CD8-positive, alpha-beta memory T cell (primary cell): ENCODE data around the gene MTMR10. TPM values are rescaled to one million over a fixed set of nuclear protein-coding genes. Genes with fewer than 3 reads are reported as not detected.

Experiments
- CTCF ChIA-PET: fragments of 350-600 bp; sonication (Branson Sonifier 250); formaldehyde crosslinking; loops from one replicate; lab custom pipeline; 2021; ENCODE audit warnings: antibody characterized with exemption; lab: Charles Lee
- POLR2A ChIA-PET: fragments of 350-600 bp; sonication (Branson Sonifier 250); formaldehyde crosslinking; loops from one replicate; lab custom pipeline; 2021; ENCODE audit warnings: antibody characterized with exemption; lab: Charles Lee
- DNase-seq, 5 donors: peaks; one replicate each; pipeline versions ENCODE4 v3.0.0 to v3.0.0-alpha.2; 2020 to 2022; ENCODE audit warnings: mixed read lengths in 1 of 5
- H3K27ac ChIP-seq: one replicate; pipeline ENCODE4 v1.7.0; 2013; ENCODE audit warnings: low read depth, mild to moderate bottlenecking, low read length, moderate library complexity
- H3K27me3 ChIP-seq: 2 replicates; pipeline ENCODE4 v1.7.0; 2013; ENCODE audit warnings: low read length, mild to moderate bottlenecking; ENCODE audit not compliant: insufficient read depth, poor library complexity, severe bottlenecking
- H3K36me3 ChIP-seq: 2 replicates; pipeline ENCODE4 v1.7.0; 2013; ENCODE audit warnings: mild to moderate bottlenecking, low read length, moderate library complexity; ENCODE audit not compliant: insufficient read depth
- H3K4me1 ChIP-seq: 2 replicates; pipeline ENCODE4 v1.7.0; 2013; ENCODE audit warnings: mild to moderate bottlenecking, low read length, moderate library complexity; ENCODE audit not compliant: insufficient read depth
- H3K4me3 ChIP-seq: 2 replicates; pipeline ENCODE4 v1.7.0; 2013; ENCODE audit warnings: mild to moderate bottlenecking, low read length
- H3K9me3 ChIP-seq: 2 replicates; pipeline ENCODE4 v1.7.0; 2013; ENCODE audit warnings: mild to moderate bottlenecking, low read length
- H3K27ac Mint-ChIP-seq, 8 donors: one replicate each; pipeline ENCODE4 v1.8.0; 2020 to 2021; ENCODE audit warnings: mixed read lengths in 8 of 8, mild to moderate bottlenecking in 6 of 8, inconsistent platforms in 3 of 8, moderate library complexity in 3 of 8
- H3K27me3 Mint-ChIP-seq, 2 donors: one replicate each; pipeline ENCODE4 v1.8.0; 2020 to 2021; ENCODE audit warnings: mixed read lengths in 2 of 2, mild to moderate bottlenecking in 1 of 2, moderate library complexity in 1 of 2
- H3K36me3 Mint-ChIP-seq, 3 donors: one replicate each; pipeline ENCODE4 v1.8.0; 2020 to 2021; ENCODE audit warnings: mixed read lengths in 3 of 3, inconsistent platforms in 1 of 3, mild to moderate bottlenecking in 1 of 3
- H3K4me1 Mint-ChIP-seq, 3 donors: one replicate each; pipeline ENCODE4 v1.8.0; 2020 to 2021; ENCODE audit warnings: mixed read lengths in 3 of 3, inconsistent platforms in 1 of 3, mild to moderate bottlenecking in 1 of 3
- H3K4me3 Mint-ChIP-seq, 7 donors: one replicate each; pipeline ENCODE4 v1.8.0; 2020 to 2021; ENCODE audit warnings: mixed read lengths in 7 of 7, mild to moderate bottlenecking in 6 of 7, moderate library complexity in 4 of 7, inconsistent platforms in 2 of 7
- H3K9me3 Mint-ChIP-seq, 5 donors: one replicate each; pipeline ENCODE4 v1.8.0; 2020 to 2022; ENCODE audit warnings: mixed read lengths in 5 of 5, mild to moderate bottlenecking in 3 of 5, moderate library complexity in 2 of 5, inconsistent platforms in 1 of 5
- polyA plus RNA-seq: library from polyadenylated mRNA; unstranded; fragments of 300-500 nt; fragmentation: Illumina TruSeq; gene quantifications from one replicate; pipeline ENCODE4 v1.2.3, GENCODE V29; 2021
- total RNA-seq, 2 experiments: library from RNA; stranded (reverse); gene quantifications; one replicate each; pipeline ENCODE4 v1.2.3, GENCODE V29; 2021

The MTMR10 gene
- total and polyA plus RNA-seq, 3 experiments from 2014 or later, result 9.6 to 18.0 (median 17.3) TPM

GRCh38 chr15:31005660-31006059 is 14.2 kb upstream of the MTMR10 start:
- no peak overlapping the region for H3K4me3 ChIP-seq
- CTCF ChIA-PET, result no interaction called here
- POLR2A ChIA-PET, result no interaction called here
- Mint-ChIP-seq H3K4me3 (no peak overlapping the region), H3K27me3 (peaks cover 9 to 25% of the 10 kb centered on the region in 2 donors), H3K36me3 (no peaks in the 10 kb centered on the region), H3K4me1 (peaks cover 20 to 21% (median 21%) of the 10 kb centered on the region in 3 donors), H3K9me3 (no peaks in the 10 kb centered on the region), H3K27ac (no peak overlapping the region)
- no peak overlapping the region for H3K27ac ChIP-seq
- peaks cover 3% of the 10 kb centered on the region for H3K27me3 ChIP-seq
- H3K36me3 ChIP-seq, result no peaks in the 10 kb centered on the region
- H3K4me1 ChIP-seq, result peaks cover 8% of the 10 kb centered on the region
- DNase-seq, result no peak
- no peaks in the 10 kb centered on the region for H3K9me3 ChIP-seq

GRCh38 chr15:31004220-31004733 is 12.8 kb upstream of the MTMR10 start:
- POLR2A ChIA-PET, result no interaction called here
- no peak overlapping the region for H3K4me3 ChIP-seq
- Mint-ChIP-seq H3K4me3 (peak overlapping the region in 6 of 7 donors; percentile 13 to 62 (median 43)), H3K4me1 (peaks cover 18 to 21% (median 20%) of the 10 kb centered on the region in 3 donors), H3K27me3 (peaks cover 9 to 26% of the 10 kb centered on the region in 2 donors), H3K36me3 (no peaks in the 10 kb centered on the region), H3K9me3 (no peaks in the 10 kb centered on the region), H3K27ac (peak overlapping the region in 7 of 8 donors; percentile 1 to 77 (median 15))
- H3K9me3 ChIP-seq, result no peaks in the 10 kb centered on the region
- CTCF ChIA-PET, result no interaction called here
- peaks cover 3% of the 10 kb centered on the region for H3K27me3 ChIP-seq
- H3K4me1 ChIP-seq, result peaks cover 8% of the 10 kb centered on the region
- DNase-seq, result peak in 1 of 5 donors; percentile 25
- H3K36me3 ChIP-seq, result no peaks in the 10 kb centered on the region
- H3K27ac ChIP-seq, result no peak overlapping the region

- Mint-ChIP-seq H3K27ac (no peak overlapping the region), H3K36me3 (no peaks in the 10 kb centered on the region), H3K9me3 (peaks cover 0 to 2% (median 0%) of the 10 kb centered on the region in 5 donors), H3K27me3 (peaks cover 9 to 17% of the 10 kb centered on the region in 2 donors), H3K4me1 (peaks cover 17 to 21% (median 17%) of the 10 kb centered on the region in 3 donors), H3K4me3 (no peak overlapping the region)
- H3K27ac ChIP-seq, result no peak overlapping the region
- no peak for DNase-seq
- ChIA-PET POLR2A (no interaction called here), CTCF (interaction anchor here (1.1 kb wide), 1 partner anchor 127 kb away, joined by 3 read pairs; no protein-coding TSS in a partner anchor)
- no peaks in the 10 kb centered on the region for H3K9me3 ChIP-seq
- H3K4me1 ChIP-seq, result peaks cover 8% of the 10 kb centered on the region
- H3K4me3 ChIP-seq, result no peak overlapping the region
- H3K36me3 ChIP-seq, result no peaks in the 10 kb centered on the region
- H3K27me3 ChIP-seq, result peaks cover 3% of the 10 kb centered on the region
Measured at GRCh38 chr15:31001702-31002101, 10.3 kb upstream of the MTMR10 start.

- H3K27me3 ChIP-seq, result peaks cover 3% of the 10 kb centered on the region
- CTCF ChIA-PET, result no interaction called here
- peaks cover 8% of the 10 kb centered on the region for H3K4me1 ChIP-seq
- Mint-ChIP-seq H3K27me3 (peaks cover 10 to 17% of the 10 kb centered on the region in 2 donors), H3K4me1 (peaks cover 10 to 11% (median 10%) of the 10 kb centered on the region in 3 donors), H3K4me3 (no peak overlapping the region), H3K27ac (no peak overlapping the region), H3K36me3 (no peaks in the 10 kb centered on the region), H3K9me3 (peaks cover 0 to 2% (median 0%) of the 10 kb centered on the region in 5 donors)
- no peaks in the 10 kb centered on the region for H3K36me3 ChIP-seq
- POLR2A ChIA-PET, result no interaction called here
- H3K4me3 ChIP-seq, result no peak overlapping the region
- no peak overlapping the region for H3K27ac ChIP-seq
- H3K9me3 ChIP-seq, result no peaks in the 10 kb centered on the region
- no peak for DNase-seq
Measured at GRCh38 chr15:30999729-31000128, 8.3 kb upstream of the MTMR10 start.

- H3K4me3 Mint-ChIP-seq, result no peak overlapping the region
- H3K9me3 Mint-ChIP-seq, result peaks cover 0 to 2% (median 0%) of the 10 kb centered on the region in 5 donors
- Histone ChIP-seq H3K36me3 (no peaks in the 10 kb centered on the region), H3K27me3 (no peaks in the 10 kb centered on the region), H3K9me3 (no peaks in the 10 kb centered on the region), H3K27ac (no peak overlapping the region), H3K4me1 (peaks cover 3% of the 10 kb centered on the region), H3K4me3 (no peak overlapping the region)
- H3K4me1 Mint-ChIP-seq, result peaks cover 0 to 4% (median 3%) of the 10 kb centered on the region in 3 donors
- ChIA-PET CTCF (no interaction called here), POLR2A (no interaction called here)
- H3K36me3 Mint-ChIP-seq, result no peaks in the 10 kb centered on the region
- peaks cover 3 to 11% of the 10 kb centered on the region in 2 donors for H3K27me3 Mint-ChIP-seq
- no peak for DNase-seq
- no peak overlapping the region for H3K27ac Mint-ChIP-seq
Measured at GRCh38 chr15:30997270-30997669, 5.8 kb upstream of the MTMR10 start.

- Mint-ChIP-seq H3K4me1 (peaks cover 21 to 38% (median 32%) of the 10 kb centered on the region in 3 donors), H3K4me3 (peak overlapping the region; percentile 82 to 90 (median 85)), H3K9me3 (no peaks in the 10 kb centered on the region), H3K27me3 (peaks cover 4% of the 10 kb centered on the region in 2 donors), H3K27ac (peak overlapping the region; percentile 84 to 90 (median 88)), H3K36me3 (peaks cover 0 to 16% (median 4%) of the 10 kb centered on the region in 3 donors)
- ChIA-PET CTCF (no interaction called here), POLR2A (no interaction called here)
- Histone ChIP-seq H3K27ac (peak overlapping the region; percentile 36), H3K27me3 (no peaks in the 10 kb centered on the region), H3K4me3 (peak overlapping the region; percentile 94), H3K4me1 (peaks cover 30% of the 10 kb centered on the region), H3K36me3 (no peaks in the 10 kb centered on the region), H3K9me3 (no peaks in the 10 kb centered on the region)
- DNase-seq, result no peak
Measured at GRCh38 chr15:30992249-30992864, 929 bp upstream of the MTMR10 start.

- POLR2A ChIA-PET, result interaction anchor here (0.5 kb wide), 1 partner anchor 121 kb away, joined by 3 read pairs; no protein-coding TSS in a partner anchor
- Mint-ChIP-seq H3K36me3 (peaks cover 0 to 29% (median 8%) of the 10 kb centered on the region in 3 donors), H3K27ac (peak overlapping the region; percentile 41 to 99 (median 94)), H3K4me3 (peak overlapping the region; percentile 93 to 100 (median 94)), H3K4me1 (peaks cover 27 to 52% (median 44%) of the 10 kb centered on the region in 3 donors), H3K9me3 (no peaks in the 10 kb centered on the region), H3K27me3 (peaks cover 0 to 3% of the 10 kb centered on the region in 2 donors)
- DNase-seq, result peak in 1 of 5 donors; percentile 8
- peak overlapping the region; percentile 78 for H3K27ac ChIP-seq
- CTCF ChIA-PET, result interaction anchor here (1.2 kb wide), 1 partner anchor 138 kb away, joined by 3 read pairs; no protein-coding TSS in a partner anchor
- H3K4me3 ChIP-seq, result peak overlapping the region; percentile 94
- H3K9me3 ChIP-seq, result no peaks in the 10 kb centered on the region
- H3K4me1 ChIP-seq, result peaks cover 39% of the 10 kb centered on the region
- peaks cover 7% of the 10 kb centered on the region for H3K36me3 ChIP-seq
- H3K27me3 ChIP-seq, result no peaks in the 10 kb centered on the region
Measured at GRCh38 chr15:30990446-30991254, 778 bp downstream of the MTMR10 start.
